Activated CD8-positive, alpha-beta T cell treated with anti-CD3 and anti-CD28 coated beads for 36 hours (primary cell): ENCODE data around the gene LAPTM4A. TPM values are rescaled to one million over a fixed set of nuclear protein-coding genes. Genes with fewer than 3 reads are reported as not detected.

ENCODE experiments used
- ATAC-seq: fragments of 200-7000 bp; cut with Tn5 transposase; one replicate; pipeline ENCODE4 v1.10.0; 2021; ENCODE audit warnings: mild to moderate bottlenecking, moderate library complexity
- CTCF ChIA-PET: fragments of 350-600 bp; sonication (Branson Sonifier 250); formaldehyde crosslinking; loops from one replicate; lab custom pipeline; 2021; ENCODE audit warnings: antibody characterized with exemption; lab: Charles Lee
- POLR2A ChIA-PET: fragments of 350-600 bp; sonication (Branson Sonifier 250); formaldehyde crosslinking; loops from one replicate; lab custom pipeline; 2021; ENCODE audit warnings: antibody characterized with exemption; lab: Charles Lee
- DNase-seq: peaks from one replicate; pipeline ENCODE4 v3.0.0-alpha.2; 2020
- H3K27ac Mint-ChIP-seq: one replicate; pipeline ENCODE4 v1.8.0; 2021; ENCODE audit warnings: mild to moderate bottlenecking, mixed read lengths
- H3K27me3 Mint-ChIP-seq: one replicate; pipeline ENCODE4 v1.8.0; 2021; ENCODE audit warnings: mixed read lengths
- H3K36me3 Mint-ChIP-seq: one replicate; pipeline ENCODE4 v1.8.0; 2021; ENCODE audit warnings: low read depth, mixed read lengths
- H3K4me1 Mint-ChIP-seq: one replicate; pipeline ENCODE4 v1.8.0; 2021; ENCODE audit warnings: low read depth, mixed read lengths
- H3K4me3 Mint-ChIP-seq: one replicate; pipeline ENCODE4 v1.8.0; 2021; ENCODE audit warnings: mild to moderate bottlenecking, moderate library complexity, mixed read lengths
- H3K9me3 Mint-ChIP-seq: one replicate; pipeline ENCODE4 v1.8.0; 2021; ENCODE audit warnings: mixed read lengths
- intact Hi-C: fragments of 100-400 bp; cut with micrococcal nuclease; formaldehyde crosslinking; loops from one replicate; pipeline ENCODE4 v1.10.0; 2022
- total RNA-seq, 2 experiments: library from RNA; stranded (reverse); gene quantifications; one replicate each; pipeline ENCODE4 v1.2.3, GENCODE V29; 2021
- TF ChIP-seq, protein P1 (sequence below): fragments of 200-600 bp; IDR thresholded peaks from one replicate; pipeline ENCODE4 v1.8.0; 2022; ENCODE audit warnings: antibody characterized with exemption, mild to moderate bottlenecking

The LAPTM4A gene
- total RNA-seq, 2 experiments from 2014 or later: 15.6 to 16.1 TPM

DNA sequence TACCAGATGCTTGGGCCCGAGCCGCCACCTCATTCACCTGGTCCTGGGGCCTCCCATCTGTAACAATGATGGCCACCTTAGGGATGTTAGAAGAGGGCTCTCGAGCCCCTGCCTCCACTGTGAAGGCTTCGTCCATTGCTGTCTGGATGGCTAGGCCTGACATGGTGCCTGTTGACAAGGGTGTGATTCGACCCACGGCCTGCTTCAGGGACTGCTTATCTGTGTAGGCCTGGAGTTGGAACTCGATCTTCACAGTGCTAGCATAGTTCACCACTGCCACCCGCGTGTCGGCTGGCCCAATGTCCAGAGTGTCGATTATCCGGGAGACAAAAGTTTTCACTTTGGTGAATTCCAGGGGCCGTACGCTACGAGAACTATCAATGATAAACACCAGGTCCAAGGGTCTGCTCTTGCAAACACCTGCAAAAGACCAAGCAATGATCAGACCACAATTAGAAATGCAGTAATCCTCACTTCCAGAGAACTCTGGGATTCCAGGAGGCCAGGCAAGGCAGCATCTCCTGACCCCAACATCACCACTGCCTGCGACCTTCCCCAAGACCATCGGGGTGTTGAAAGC lies 45.4 kb downstream of the LAPTM4A start:
- no peak for DNase-seq
- POLR2A ChIA-PET: no interaction called here
- CTCF ChIA-PET: interaction anchor here (1.4 kb wide), 1 partner anchor 10 kb away, joined by 5 read pairs; no protein-coding TSS in a partner anchor
- no peak for ATAC-seq
- Mint-ChIP-seq H3K4me3 (no peak overlapping the region), H3K9me3 (no peaks in the 10 kb centered on the region), H3K27ac (no peak overlapping the region), H3K27me3 (peaks cover 18% of the 10 kb centered on the region), H3K4me1 (no peaks in the 10 kb centered on the region), H3K36me3 (no peaks in the 10 kb centered on the region)
- TF ChIP-seq, protein P1, sequence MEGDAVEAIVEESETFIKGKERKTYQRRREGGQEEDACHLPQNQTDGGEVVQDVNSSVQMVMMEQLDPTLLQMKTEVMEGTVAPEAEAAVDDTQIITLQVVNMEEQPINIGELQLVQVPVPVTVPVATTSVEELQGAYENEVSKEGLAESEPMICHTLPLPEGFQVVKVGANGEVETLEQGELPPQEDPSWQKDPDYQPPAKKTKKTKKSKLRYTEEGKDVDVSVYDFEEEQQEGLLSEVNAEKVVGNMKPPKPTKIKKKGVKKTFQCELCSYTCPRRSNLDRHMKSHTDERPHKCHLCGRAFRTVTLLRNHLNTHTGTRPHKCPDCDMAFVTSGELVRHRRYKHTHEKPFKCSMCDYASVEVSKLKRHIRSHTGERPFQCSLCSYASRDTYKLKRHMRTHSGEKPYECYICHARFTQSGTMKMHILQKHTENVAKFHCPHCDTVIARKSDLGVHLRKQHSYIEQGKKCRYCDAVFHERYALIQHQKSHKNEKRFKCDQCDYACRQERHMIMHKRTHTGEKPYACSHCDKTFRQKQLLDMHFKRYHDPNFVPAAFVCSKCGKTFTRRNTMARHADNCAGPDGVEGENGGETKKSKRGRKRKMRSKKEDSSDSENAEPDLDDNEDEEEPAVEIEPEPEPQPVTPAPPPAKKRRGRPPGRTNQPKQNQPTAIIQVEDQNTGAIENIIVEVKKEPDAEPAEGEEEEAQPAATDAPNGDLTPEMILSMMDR: no peak
- intact Hi-C loops: no loop called here

DNA sequence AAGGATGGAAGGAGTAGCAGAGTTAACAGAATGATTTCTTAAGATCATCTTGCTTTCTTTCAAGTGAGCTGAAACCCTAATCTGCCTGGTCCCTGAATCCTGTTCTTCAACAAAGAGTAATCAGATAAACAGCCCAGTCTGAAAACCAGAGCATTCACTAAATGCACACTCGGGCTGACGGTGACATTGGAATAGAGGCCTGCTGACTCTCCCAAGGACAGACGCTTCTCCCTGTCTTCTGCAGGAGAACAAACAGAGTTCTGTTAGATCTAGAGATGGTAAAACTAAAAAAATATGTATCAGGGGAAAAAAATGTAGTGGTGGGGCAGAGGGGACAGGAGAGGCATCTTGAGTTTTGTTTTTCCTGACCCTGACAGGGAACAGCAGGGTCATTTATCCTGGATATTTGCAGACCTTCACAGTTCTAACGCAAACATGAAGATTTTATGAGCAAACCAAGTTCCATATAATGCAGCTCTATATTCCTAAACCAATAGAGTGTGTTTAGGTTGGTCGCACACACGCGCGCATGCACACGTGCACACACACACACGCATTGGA lies 46.3 kb downstream of the LAPTM4A start:
- H3K27me3 Mint-ChIP-seq: peaks cover 13% of the 10 kb centered on the region
- H3K4me3 Mint-ChIP-seq: no peak overlapping the region
- H3K9me3 Mint-ChIP-seq: no peaks in the 10 kb centered on the region
- H3K27ac Mint-ChIP-seq: no peak overlapping the region
- ChIA-PET CTCF (interaction anchor here (1.4 kb wide), 1 partner anchor 10 kb away, joined by 5 read pairs; no protein-coding TSS in a partner anchor), POLR2A (no interaction called here)
- ATAC-seq (no peak), DNase-seq (no peak)
- H3K36me3 Mint-ChIP-seq: no peaks in the 10 kb centered on the region
- intact Hi-C loops: no loop called here
- no peaks in the 10 kb centered on the region for H3K4me1 Mint-ChIP-seq
- TF ChIP-seq, protein P1: no peak

DNA sequence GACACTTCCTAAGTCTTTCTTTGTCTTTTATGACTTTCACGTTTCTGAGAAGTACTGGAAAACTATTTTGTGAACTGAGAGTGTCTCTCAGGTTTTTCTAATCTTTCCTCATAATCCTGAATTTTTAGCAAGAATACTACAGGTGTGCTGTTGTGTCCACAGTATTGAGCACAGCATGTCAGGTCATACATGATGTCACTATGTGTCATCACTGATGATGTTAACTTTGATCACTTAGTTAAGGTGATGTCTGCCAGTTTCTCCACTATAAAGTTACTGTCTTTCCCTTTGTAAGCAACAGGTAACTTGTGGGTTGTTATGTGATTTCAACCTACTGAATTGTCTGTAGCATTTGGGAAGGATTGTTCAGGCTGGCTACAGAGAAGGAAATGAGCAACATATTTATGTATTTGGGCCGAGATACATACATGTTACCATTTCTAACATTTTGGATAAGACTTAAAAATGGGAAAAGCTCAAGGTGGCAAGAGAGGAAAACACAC lies 50.0 kb downstream of the LAPTM4A start:
- H3K9me3 Mint-ChIP-seq: no peaks in the 10 kb centered on the region
- POLR2A ChIA-PET: no interaction called here
- H3K27ac Mint-ChIP-seq: no peak overlapping the region
- CTCF ChIA-PET: interaction anchor here (3.2 kb wide), 1 partner anchor 14 kb away, joined by 26 read pairs; no protein-coding TSS in a partner anchor
- ATAC-seq (no peak), DNase-seq (no peak)
- no peaks in the 10 kb centered on the region for H3K4me1 Mint-ChIP-seq
- no peaks in the 10 kb centered on the region for H3K36me3 Mint-ChIP-seq
- peaks cover 7% of the 10 kb centered on the region for H3K27me3 Mint-ChIP-seq
- intact Hi-C loops: no loop called here
- no peak overlapping the region for H3K4me3 Mint-ChIP-seq
- TF ChIP-seq, protein P1: no peak

DNA sequence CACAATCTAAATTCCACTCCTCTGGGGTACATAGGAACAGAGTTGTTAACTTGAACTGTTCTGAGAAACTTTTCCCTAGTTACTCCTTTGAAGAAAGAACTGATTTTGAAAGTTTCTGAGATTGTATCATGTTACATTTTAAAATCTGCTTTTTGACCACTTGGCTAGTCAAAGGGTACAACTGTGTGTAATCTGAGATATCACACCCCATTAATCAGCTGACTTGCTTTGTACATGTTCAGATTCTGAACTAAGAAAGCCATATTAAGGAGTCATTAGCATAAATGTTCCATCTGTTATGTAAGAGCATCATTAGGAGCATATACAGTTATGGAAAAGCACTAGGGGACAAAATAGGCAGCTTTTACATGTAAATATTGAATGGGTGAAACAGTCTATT lies 57.7 kb downstream of the LAPTM4A start:
- ATAC-seq (no peak), DNase-seq (no peak)
- no peaks in the 10 kb centered on the region for H3K36me3 Mint-ChIP-seq
- ChIA-PET POLR2A (no interaction called here), CTCF (interaction anchor here (1.0 kb wide), 1 partner anchor 22 kb away, joined by 3 read pairs; no protein-coding TSS in a partner anchor)
- no peak overlapping the region for H3K4me3 Mint-ChIP-seq
- H3K9me3 Mint-ChIP-seq: no peaks in the 10 kb centered on the region
- TF ChIP-seq, protein P1: no peak
- peaks cover 16% of the 10 kb centered on the region for H3K4me1 Mint-ChIP-seq
- intact Hi-C loops: no loop called here
- H3K27me3 Mint-ChIP-seq: peaks cover 16% of the 10 kb centered on the region
- no peak overlapping the region for H3K27ac Mint-ChIP-seq

DNA sequence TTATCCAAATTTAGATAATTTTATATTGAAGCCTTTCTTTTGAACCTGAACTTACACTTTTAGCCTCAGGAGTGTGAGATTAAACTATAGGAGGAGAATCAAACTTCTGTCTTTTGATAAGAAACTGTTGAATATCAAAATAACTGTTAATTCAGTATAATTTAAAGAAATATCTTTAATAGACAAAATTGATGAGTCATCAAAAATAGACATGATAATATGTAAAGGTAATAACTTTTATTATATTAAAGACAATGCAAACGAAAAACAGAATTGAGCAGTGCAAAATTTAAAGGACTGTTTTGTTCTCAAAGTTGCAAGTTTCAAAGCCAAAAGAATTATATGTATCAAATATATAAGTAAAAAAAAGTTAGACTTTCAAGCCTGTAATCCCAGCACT lies 59.5 kb downstream of the LAPTM4A start:
- intact Hi-C loops: no loop called here
- ChIA-PET CTCF (no interaction called here), POLR2A (no interaction called here)
- Mint-ChIP-seq H3K4me1 (peaks cover 28% of the 10 kb centered on the region), H3K4me3 (no peak overlapping the region), H3K27ac (no peak overlapping the region), H3K36me3 (no peaks in the 10 kb centered on the region), H3K27me3 (peaks cover 14% of the 10 kb centered on the region), H3K9me3 (no peaks in the 10 kb centered on the region)
- ATAC-seq (no peak), DNase-seq (no peak)
- TF ChIP-seq, protein P1: no peak
